H9 (cell line): ENCODE results near the gene TFG. TPM values are rescaled to one million over a fixed set of nuclear protein-coding genes. Genes with fewer than 3 reads are reported as not detected.

Experiments
- DNase-seq: peaks from one replicate; pipeline ENCODE4 v3.0.0-alpha.2; 2017
- H2AFZ ChIP-seq: one replicate; pipeline ENCODE4 v1.6.1; 2013; ENCODE audit warnings: mild to moderate bottlenecking, low read length, control low read depth, moderate library complexity
- H2AK5ac ChIP-seq: 2 replicates; pipeline ENCODE4 v1.6.1; 2013; ENCODE audit warnings: low read length, control low read depth, mixed read lengths; ENCODE audit not compliant: insufficient read length
- H2BK120ac ChIP-seq: one replicate; pipeline ENCODE4 v1.6.1; 2013; ENCODE audit warnings: low read depth, mild to moderate bottlenecking, low read length, control low read depth, inconsistent platforms; ENCODE audit not compliant: poor library complexity, severe bottlenecking
- H2BK12ac ChIP-seq: 2 replicates; pipeline ENCODE4 v1.6.1; 2013; ENCODE audit warnings: low read length, control low read depth, mixed read lengths, low read depth; ENCODE audit not compliant: insufficient read length
- H2BK15ac ChIP-seq: 2 replicates; pipeline ENCODE4 v1.6.1; 2013; ENCODE audit warnings: low read depth, low read length, control low read depth
- H2BK20ac ChIP-seq: one replicate; pipeline ENCODE4 v1.6.1; 2013; ENCODE audit warnings: low read depth, mild to moderate bottlenecking, low read length, control low read depth, inconsistent platforms; ENCODE audit not compliant: poor library complexity, severe bottlenecking
- H2BK5ac ChIP-seq: 2 replicates; pipeline ENCODE4 v1.6.1; 2013; ENCODE audit warnings: low read length, control low read depth, mixed read lengths; ENCODE audit not compliant: insufficient read length
- H3K14ac ChIP-seq: 2 replicates; pipeline ENCODE4 v1.6.1; 2013; ENCODE audit warnings: low read length, control low read depth; ENCODE audit not compliant: insufficient read depth
- H3K18ac ChIP-seq: 2 replicates; pipeline ENCODE4 v1.6.1; 2013; ENCODE audit warnings: low read depth, mild to moderate bottlenecking, mixed read lengths, low read length, control low read depth; ENCODE audit not compliant: insufficient read length
- H3K23ac ChIP-seq: 2 replicates; pipeline ENCODE4 v1.6.1; 2013; ENCODE audit warnings: low read length, control low read depth, mixed read lengths, low read depth; ENCODE audit not compliant: insufficient read length
- H3K23me2 ChIP-seq: 2 replicates; pipeline ENCODE4 v1.6.1; 2013; ENCODE audit warnings: low read depth, mild to moderate bottlenecking, mixed read lengths, low read length, control low read depth; ENCODE audit not compliant: insufficient read length, poor library complexity, severe bottlenecking
- H3K27ac ChIP-seq: 2 replicates; pipeline ENCODE4 v1.5.1; 2013; ENCODE audit warnings: low read length, control low read depth, mixed read lengths, low read depth; ENCODE audit not compliant: insufficient read length
- H3K27me3 ChIP-seq: 2 replicates; pipeline ENCODE4 v1.6.1; 2013; ENCODE audit warnings: low read length, control low read depth, inconsistent platforms; ENCODE audit not compliant: insufficient read depth
- H3K4ac ChIP-seq: 2 replicates; pipeline ENCODE4 v1.6.1; 2013; ENCODE audit warnings: low read depth, mild to moderate bottlenecking, control low read depth, inconsistent platforms, low read length, moderate library complexity
- H3K4me1 ChIP-seq: 2 replicates; pipeline ENCODE4 v1.6.1; 2013; ENCODE audit warnings: low read length, control low read depth, inconsistent platforms; ENCODE audit not compliant: insufficient read depth
- H3K4me2 ChIP-seq: 2 replicates; pipeline ENCODE4 v1.6.1; 2013; ENCODE audit warnings: low read length, control low read depth, mixed read lengths; ENCODE audit not compliant: insufficient read length, insufficient read depth
- H3K56ac ChIP-seq: 2 replicates; pipeline ENCODE4 v1.6.1; 2013; ENCODE audit warnings: low read depth, mild to moderate bottlenecking, mixed read lengths, low read length, control low read depth; ENCODE audit not compliant: insufficient read length
- H3K79me1 ChIP-seq: 2 replicates; pipeline ENCODE4 v1.6.1; 2013; ENCODE audit warnings: low read depth, mild to moderate bottlenecking, moderate library complexity, low read length, control low read depth, inconsistent platforms; ENCODE audit not compliant: insufficient read depth, poor library complexity, severe bottlenecking
- H3K79me2 ChIP-seq: 2 replicates; pipeline ENCODE4 v1.6.1; 2013; ENCODE audit warnings: low read length, control low read depth, inconsistent platforms; ENCODE audit not compliant: insufficient read depth
- H3K9ac ChIP-seq: 2 replicates; pipeline ENCODE4 v1.6.1; 2013; ENCODE audit warnings: low read length, control low read depth, mixed read lengths; ENCODE audit not compliant: insufficient read length; ENCODE audit errors: extremely low read depth
- H3K9me3 ChIP-seq: one replicate; pipeline ENCODE4 v1.6.1; 2013; ENCODE audit warnings: low read depth, low read length, inconsistent platforms; ENCODE audit not compliant: control insufficient read depth
- H3T11ph ChIP-seq: one replicate; pipeline ENCODE4 v1.6.1; 2013; ENCODE audit warnings: mild to moderate bottlenecking, low read length, control low read depth, inconsistent platforms
- H4K20me1 ChIP-seq: one replicate; pipeline ENCODE4 v1.6.1; 2013; ENCODE audit not compliant: control insufficient read depth, insufficient read length, insufficient read depth
- H4K5ac ChIP-seq: 2 replicates; pipeline ENCODE4 v1.6.1; 2013; ENCODE audit warnings: low read depth, mild to moderate bottlenecking, mixed read lengths, low read length, control low read depth; ENCODE audit not compliant: insufficient read length
- H4K8ac ChIP-seq: replicated peaks from 2 replicates; pipeline ENCODE4 v1.6.1; 2013; ENCODE audit warnings: low read length, control low read depth, mixed read lengths, low read depth; ENCODE audit not compliant: insufficient read length
- H4K91ac ChIP-seq: 2 replicates; pipeline ENCODE4 v1.6.1; 2013; ENCODE audit warnings: low read depth, mild to moderate bottlenecking, moderate library complexity, mixed read lengths, low read length, control low read depth; ENCODE audit not compliant: insufficient read length
- H3K27ac Mint-ChIP-seq, 3 experiments: 2 replicates in 2 of 3; 3 replicates in 1 of 3; pipeline ENCODE4 v1.8.0; 2020 to 2021; ENCODE audit warnings: mixed read lengths in 3 of 3, mild to moderate bottlenecking in 1 of 3, moderate library complexity in 1 of 3
- H3K27me3 Mint-ChIP-seq: 2 replicates; pipeline ENCODE4 v1.8.0; 2021; ENCODE audit warnings: low read depth, mild to moderate bottlenecking, moderate library complexity, mixed read lengths
- H3K36me3 Mint-ChIP-seq, 3 experiments: 2 replicates in 2 of 3; 3 replicates in 1 of 3; pipeline ENCODE4 v1.8.0; 2020 to 2021; ENCODE audit warnings: low read depth in 3 of 3, mixed read lengths in 3 of 3; ENCODE audit not compliant: insufficient read depth in 1 of 3
- H3K4me1 Mint-ChIP-seq, 2 experiments: 2 replicates each; pipeline ENCODE4 v1.8.0; 2020; ENCODE audit warnings: mixed read lengths in 2 of 2
- H3K4me3 Mint-ChIP-seq, 2 experiments: 2 replicates in 1 of 2; 3 replicates in 1 of 2; pipeline ENCODE4 v1.8.0; 2020 to 2021; ENCODE audit warnings: mild to moderate bottlenecking in 2 of 2, mixed read lengths in 2 of 2, moderate library complexity in 1 of 2
- H3K9me3 Mint-ChIP-seq, 2 experiments: 2 replicates in 1 of 2; 3 replicates in 1 of 2; pipeline ENCODE4 v1.8.0; 2020; ENCODE audit warnings: mild to moderate bottlenecking in 2 of 2, mixed read lengths in 2 of 2, moderate library complexity in 1 of 2
- total RNA-seq: library from RNA; stranded (reverse); gene quantifications from 2 replicates; pipeline ENCODE4 v1.2.1, GENCODE V29; 2021
- TF ChIP-seq, protein P1 (sequence below): fragments of 200-600 bp; sonication (generic); conservative IDR thresholded peaks from 3 replicates; pipeline ENCODE4 v1.8.0; 2021; ENCODE audit warnings: antibody characterized with exemption, mild to moderate bottlenecking

Gene TFG
- total RNA-seq, 1 experiment from 2014 or later = 80.7 TPM

DNA sequence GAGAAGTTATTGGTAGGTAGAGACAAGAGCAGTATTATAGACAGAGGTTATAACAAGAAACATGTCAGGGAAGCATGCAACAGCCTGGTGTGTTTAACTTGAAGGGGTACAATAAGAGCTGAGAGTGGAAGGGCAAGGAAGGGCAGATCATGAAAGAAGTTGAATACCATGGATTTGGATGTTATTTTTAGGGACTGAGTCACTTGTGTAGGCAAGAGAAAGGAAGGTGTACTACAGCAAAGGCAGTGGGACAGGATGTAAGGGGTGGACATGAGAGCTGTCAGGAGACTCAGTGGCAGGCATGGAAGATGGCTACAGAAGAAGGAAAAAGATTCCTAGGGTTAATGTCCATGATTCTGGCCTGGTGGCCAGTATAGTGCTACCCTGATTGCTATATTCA, 66.4 kb downstream of the TFG start:
- no peaks in the 10 kb centered on the region for H3K9me3 Mint-ChIP-seq
- H3K79me2 ChIP-seq = no peaks in the 10 kb centered on the region

More for the DNA sequence above, 66.4 kb downstream of the TFG start:
- H3K56ac ChIP-seq = no peak overlapping the region
- Mint-ChIP-seq H3K4me1 (peaks cover 4 to 6% of the 10 kb centered on the region in 2 experiments), H3K27ac (no peak overlapping the region), H3K27me3 (no peaks in the 10 kb centered on the region), H3K36me3 (no peaks in the 10 kb centered on the region), H3K4me3 (no peak overlapping the region)
- H2BK15ac ChIP-seq = no peak overlapping the region
- no peaks in the 10 kb centered on the region for H3K79me1 ChIP-seq
- no peak overlapping the region for H2BK12ac ChIP-seq
- no peaks in the 10 kb centered on the region for H3K23me2 ChIP-seq
- H2AFZ ChIP-seq = no peak overlapping the region
- DNase-seq = no peak
- H2BK120ac ChIP-seq = no peak overlapping the region
- no peak overlapping the region for H3K9ac ChIP-seq
- 0 out of 2 replicates have a peak, but pooled peaks cover under 1% of the 10 kb centered on the region for H3K4me1 ChIP-seq
- no peaks in the 10 kb centered on the region for H3K27me3 ChIP-seq
- no peak overlapping the region for H3K18ac ChIP-seq
- H3K23ac ChIP-seq = no peak overlapping the region
- H2BK5ac ChIP-seq = no peak overlapping the region
- TF ChIP-seq, protein P1, sequence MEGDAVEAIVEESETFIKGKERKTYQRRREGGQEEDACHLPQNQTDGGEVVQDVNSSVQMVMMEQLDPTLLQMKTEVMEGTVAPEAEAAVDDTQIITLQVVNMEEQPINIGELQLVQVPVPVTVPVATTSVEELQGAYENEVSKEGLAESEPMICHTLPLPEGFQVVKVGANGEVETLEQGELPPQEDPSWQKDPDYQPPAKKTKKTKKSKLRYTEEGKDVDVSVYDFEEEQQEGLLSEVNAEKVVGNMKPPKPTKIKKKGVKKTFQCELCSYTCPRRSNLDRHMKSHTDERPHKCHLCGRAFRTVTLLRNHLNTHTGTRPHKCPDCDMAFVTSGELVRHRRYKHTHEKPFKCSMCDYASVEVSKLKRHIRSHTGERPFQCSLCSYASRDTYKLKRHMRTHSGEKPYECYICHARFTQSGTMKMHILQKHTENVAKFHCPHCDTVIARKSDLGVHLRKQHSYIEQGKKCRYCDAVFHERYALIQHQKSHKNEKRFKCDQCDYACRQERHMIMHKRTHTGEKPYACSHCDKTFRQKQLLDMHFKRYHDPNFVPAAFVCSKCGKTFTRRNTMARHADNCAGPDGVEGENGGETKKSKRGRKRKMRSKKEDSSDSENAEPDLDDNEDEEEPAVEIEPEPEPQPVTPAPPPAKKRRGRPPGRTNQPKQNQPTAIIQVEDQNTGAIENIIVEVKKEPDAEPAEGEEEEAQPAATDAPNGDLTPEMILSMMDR = no peak
- H3K4ac ChIP-seq = no peak overlapping the region
- H2BK20ac ChIP-seq = no peak overlapping the region
- H4K5ac ChIP-seq = no peak overlapping the region
- H3K9me3 ChIP-seq = no peaks in the 10 kb centered on the region
- no peak overlapping the region for H4K8ac ChIP-seq
- H2AK5ac ChIP-seq = no peak overlapping the region
- no peaks in the 10 kb centered on the region for H4K20me1 ChIP-seq
- no peak overlapping the region for H3T11ph ChIP-seq
- no peak overlapping the region for H3K27ac ChIP-seq
- no peak overlapping the region for H3K4me2 ChIP-seq
- H4K91ac ChIP-seq = no peak overlapping the region
- H3K14ac ChIP-seq = no peak overlapping the region
